ENCODE data around the gene GSG1L2.

GSG1L2 gene

DNA sequence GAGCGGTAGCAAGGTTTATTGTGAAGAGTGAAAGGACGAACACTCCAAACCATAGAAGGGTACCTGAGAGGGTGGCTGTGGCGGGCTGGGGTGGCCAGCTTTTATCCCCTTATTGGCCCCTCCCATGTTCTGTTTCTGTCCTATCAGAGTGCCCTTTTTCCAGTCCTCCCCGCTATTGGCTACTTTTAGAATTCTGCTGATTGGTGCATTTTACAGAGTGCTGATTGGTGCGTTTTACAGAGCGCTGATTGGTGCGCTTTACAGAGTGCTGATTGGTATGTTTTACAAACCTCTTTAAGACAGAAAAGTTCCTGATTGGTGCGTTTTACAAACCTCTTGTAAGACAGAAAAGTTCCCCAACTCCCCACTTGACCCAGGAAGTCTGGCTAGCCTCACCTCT, 12.5 kb downstream of the GSG1L2 start:
- TF ChIP-seq, protein P1, sequence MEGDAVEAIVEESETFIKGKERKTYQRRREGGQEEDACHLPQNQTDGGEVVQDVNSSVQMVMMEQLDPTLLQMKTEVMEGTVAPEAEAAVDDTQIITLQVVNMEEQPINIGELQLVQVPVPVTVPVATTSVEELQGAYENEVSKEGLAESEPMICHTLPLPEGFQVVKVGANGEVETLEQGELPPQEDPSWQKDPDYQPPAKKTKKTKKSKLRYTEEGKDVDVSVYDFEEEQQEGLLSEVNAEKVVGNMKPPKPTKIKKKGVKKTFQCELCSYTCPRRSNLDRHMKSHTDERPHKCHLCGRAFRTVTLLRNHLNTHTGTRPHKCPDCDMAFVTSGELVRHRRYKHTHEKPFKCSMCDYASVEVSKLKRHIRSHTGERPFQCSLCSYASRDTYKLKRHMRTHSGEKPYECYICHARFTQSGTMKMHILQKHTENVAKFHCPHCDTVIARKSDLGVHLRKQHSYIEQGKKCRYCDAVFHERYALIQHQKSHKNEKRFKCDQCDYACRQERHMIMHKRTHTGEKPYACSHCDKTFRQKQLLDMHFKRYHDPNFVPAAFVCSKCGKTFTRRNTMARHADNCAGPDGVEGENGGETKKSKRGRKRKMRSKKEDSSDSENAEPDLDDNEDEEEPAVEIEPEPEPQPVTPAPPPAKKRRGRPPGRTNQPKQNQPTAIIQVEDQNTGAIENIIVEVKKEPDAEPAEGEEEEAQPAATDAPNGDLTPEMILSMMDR (IDR thresholded peaks at IDR 0.05) = no peak
- H3K4me3 ChIP-seq = no peak overlapping the region
- no peak for DNase-seq (ENCODE audit: low spot score)

DNA sequence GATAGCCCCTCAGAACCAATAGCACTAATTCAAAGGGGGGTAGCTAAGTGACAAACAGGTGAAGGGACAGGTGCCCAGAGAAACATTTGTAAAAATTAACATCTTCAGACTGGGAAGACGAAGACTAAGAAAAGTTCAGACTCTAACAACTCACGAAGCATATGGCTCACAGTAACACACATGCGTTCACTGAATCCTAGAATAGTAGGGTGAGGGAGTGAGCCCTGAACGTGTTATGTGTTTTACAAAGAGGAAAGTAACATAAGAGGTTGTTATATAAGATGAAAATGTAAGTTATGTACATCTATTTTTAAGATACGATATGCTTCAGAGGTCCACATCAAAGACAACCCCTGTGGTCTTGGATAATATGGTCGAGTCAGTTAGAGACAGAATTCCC, 15.2 kb downstream of the GSG1L2 start:
- H3K27ac ChIP-seq = no peak overlapping the region
- TF ChIP-seq, protein P1 (IDR thresholded peaks at IDR 0.05) = no peak
- H3K4me3 ChIP-seq = no peak overlapping the region
- DNase-seq (ENCODE audit: low spot score) = no peak

More for the DNA sequence above, 12.5 kb downstream of the GSG1L2 start:
- H3K27ac ChIP-seq = no peak overlapping the region

DNA sequence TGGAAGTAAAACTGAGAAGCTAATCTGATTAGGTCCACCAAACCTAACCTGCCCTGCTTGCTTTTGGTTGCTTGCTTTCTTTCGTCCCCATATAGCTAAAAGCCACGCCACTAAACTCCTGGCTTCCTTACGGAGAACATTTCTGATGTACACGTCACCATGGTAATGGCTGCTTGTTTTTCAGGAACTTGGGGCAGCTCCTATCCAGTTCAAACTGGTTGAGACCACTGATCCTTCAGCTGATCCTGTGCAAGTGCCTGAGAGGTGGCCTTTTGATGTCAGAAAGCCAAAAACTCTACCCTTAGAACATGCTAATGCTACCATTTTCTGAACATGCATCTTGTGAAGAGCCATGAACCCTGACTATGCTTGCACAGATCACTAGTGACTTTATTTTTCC, 16.1 kb downstream of the GSG1L2 start:
- TF ChIP-seq, protein P1 (IDR thresholded peaks at IDR 0.05) = no peak
- DNase-seq (ENCODE audit: low spot score) = no peak
- Histone ChIP-seq H3K27ac (no peak overlapping the region), H3K4me3 (no peak overlapping the region)

DNA sequence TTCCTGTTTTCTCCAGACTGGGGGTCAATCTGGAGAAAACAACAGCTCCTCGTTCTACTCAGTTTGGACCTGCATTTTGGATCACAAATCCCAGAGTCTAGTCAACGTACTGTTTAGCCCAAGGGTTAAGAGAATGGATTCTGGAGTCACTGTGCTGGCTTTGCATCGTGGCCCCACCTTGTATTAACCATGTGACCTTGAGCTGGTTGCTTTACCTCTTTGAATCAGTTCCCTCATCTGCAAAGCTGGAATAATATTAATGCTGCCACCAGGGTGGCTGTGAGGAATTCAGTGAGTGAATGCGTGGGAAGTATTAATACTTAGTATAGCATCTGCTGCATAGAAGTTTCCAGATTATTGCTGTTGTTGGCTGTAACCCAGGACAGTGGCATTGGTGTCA, 19.2 kb downstream of the GSG1L2 start:
- Histone ChIP-seq H3K27ac (no peak overlapping the region), H3K4me3 (no peak overlapping the region)
- DNase-seq (ENCODE audit: low spot score) = no peak
- TF ChIP-seq, protein P1 (IDR thresholded peaks at IDR 0.05) = no peak

- DNase-seq (ENCODE audit: low spot score) = no peak
- H3K27ac ChIP-seq = no peak overlapping the region
- TF ChIP-seq, protein P1 (IDR thresholded peaks at IDR 0.05) = no peak
- H3K4me3 ChIP-seq = no peak overlapping the region
Observed at GRCh38 chr17:9802294-9802693, 19.6 kb downstream of the GSG1L2 start.

GRCh38 chr17:9801505-9801904, 20.4 kb downstream of the GSG1L2 start:
- no peak for DNase-seq (ENCODE audit: low spot score)
- TF ChIP-seq, protein P1 (IDR thresholded peaks at IDR 0.05) = no peak
- H3K27ac ChIP-seq = no peak overlapping the region
- no peak overlapping the region for H3K4me3 ChIP-seq

DNA sequence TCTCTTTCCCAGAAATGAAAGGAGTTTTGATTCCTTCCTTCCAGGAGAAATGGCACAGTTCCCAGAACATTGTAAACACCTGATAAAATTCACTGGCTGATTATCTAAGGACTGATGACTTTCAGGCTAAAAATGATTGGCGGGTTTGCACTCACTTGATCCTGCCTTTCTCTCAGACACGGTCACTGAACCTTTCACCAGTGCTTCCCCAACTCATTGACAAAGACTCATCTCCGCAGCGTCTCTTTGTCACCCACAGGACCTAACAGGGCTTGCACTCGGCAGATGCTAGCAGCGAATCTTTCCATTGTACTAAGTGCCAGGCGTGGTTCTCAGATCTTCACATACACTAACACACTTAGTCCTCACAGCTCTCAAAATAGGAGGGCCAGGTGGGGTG, 23.2 kb downstream of the GSG1L2 start:
- DNase-seq (ENCODE audit: low spot score) = no peak
- TF ChIP-seq, protein P1 (IDR thresholded peaks at IDR 0.05) = no peak
- H3K4me3 ChIP-seq = no peak overlapping the region
- no peak overlapping the region for H3K27ac ChIP-seq

Data from coronary artery (tissue), 2 donors.